ENCODE results near the gene NBR1.
"Not testable (repeated sequence)": the region's sequence is repeated elsewhere in the genome, so short reads cannot be mapped to it uniquely, and the experiment has no call there.

The NBR1 gene, protein sequence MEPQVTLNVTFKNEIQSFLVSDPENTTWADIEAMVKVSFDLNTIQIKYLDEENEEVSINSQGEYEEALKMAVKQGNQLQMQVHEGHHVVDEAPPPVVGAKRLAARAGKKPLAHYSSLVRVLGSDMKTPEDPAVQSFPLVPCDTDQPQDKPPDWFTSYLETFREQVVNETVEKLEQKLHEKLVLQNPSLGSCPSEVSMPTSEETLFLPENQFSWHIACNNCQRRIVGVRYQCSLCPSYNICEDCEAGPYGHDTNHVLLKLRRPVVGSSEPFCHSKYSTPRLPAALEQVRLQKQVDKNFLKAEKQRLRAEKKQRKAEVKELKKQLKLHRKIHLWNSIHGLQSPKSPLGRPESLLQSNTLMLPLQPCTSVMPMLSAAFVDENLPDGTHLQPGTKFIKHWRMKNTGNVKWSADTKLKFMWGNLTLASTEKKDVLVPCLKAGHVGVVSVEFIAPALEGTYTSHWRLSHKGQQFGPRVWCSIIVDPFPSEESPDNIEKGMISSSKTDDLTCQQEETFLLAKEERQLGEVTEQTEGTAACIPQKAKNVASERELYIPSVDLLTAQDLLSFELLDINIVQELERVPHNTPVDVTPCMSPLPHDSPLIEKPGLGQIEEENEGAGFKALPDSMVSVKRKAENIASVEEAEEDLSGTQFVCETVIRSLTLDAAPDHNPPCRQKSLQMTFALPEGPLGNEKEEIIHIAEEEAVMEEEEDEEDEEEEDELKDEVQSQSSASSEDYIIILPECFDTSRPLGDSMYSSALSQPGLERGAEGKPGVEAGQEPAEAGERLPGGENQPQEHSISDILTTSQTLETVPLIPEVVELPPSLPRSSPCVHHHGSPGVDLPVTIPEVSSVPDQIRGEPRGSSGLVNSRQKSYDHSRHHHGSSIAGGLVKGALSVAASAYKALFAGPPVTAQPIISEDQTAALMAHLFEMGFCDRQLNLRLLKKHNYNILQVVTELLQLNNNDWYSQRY

DNA sequence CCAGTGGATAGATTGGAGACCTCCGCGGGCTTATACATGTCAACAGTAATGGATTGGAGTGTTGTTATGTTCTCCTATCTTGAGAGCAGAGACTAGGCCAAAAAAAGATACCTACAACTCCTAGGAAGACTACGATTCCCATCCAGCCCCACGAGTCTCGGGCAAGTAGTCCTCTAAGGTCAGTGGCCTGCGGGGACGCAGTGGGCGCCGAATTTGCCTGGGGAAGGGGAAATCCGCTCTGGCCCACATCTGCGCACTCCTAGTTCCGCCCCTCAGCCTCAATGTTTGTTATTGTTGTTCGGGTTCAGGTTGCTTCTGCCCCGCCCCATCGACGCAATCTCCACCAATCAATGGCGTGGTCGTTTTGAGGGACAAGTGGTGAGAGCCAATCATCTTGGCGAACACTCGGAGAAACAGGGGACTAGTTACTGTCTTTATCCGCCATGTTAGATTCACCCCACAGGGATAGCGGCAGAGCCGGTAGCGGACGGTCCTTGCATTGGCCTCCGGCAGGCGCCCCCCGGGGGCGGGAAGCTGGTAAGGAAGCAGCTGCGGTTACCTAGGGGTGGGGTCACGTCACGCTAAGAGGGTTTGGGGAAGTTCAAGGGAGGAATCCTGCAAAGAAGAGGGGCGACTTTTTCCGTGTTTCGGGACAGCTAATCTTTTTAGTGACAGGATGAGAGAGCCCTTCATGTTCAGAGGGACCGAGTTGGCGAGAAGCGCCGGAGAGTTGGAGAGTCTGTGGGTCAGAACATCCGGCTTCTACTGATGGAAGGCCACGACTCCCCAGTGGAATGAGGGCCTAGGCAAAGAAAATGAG, at the start of gene NBR1:
Gene NBR1 (plus strand): TSS at position 449 of the 820 bp plus-strand sequence. CDS start 4,586 bp downstream, outside the sequence.
- DNase-seq (ENCODE audit: extremely low read depth in 1 of 2, low read depth in 1 of 2), result peak; percentile 89 to 93

DNA sequence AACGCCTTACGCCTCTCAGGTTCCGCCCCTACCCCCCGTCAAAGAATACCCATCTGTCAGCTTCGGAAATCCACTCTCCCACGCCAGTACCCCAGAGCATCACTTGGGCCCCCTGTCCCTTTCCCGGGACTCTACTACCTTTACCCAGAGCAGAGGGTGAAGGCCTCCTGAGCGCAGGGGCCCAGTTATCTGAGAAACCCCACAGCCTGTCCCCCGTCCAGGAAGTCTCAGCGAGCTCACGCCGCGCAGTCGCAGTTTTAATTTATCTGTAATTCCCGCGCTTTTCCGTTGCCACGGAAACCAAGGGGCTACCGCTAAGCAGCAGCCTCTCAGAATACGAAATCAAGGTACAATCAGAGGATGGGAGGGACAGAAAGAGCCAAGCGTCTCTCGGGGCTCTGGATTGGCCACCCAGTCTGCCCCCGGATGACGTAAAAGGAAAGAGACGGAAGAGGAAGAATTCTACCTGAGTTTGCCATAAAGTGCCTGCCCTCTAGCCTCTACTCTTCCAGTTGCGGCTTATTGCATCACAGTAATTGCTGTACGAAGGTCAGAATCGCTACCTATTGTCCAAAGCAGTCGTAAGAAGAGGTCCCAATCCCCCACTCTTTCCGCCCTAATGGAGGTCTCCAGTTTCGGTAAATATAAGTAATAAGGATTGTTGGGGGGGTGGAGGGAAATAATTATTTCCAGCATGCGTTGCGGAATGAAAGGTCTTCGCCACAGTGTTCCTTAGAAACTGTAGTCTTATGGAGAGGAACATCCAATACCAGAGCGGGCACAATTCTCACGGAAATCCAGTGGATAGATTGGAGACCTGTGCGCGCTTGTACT, 45.7 kb upstream of the NBR1 start, which contains the start of gene BRCA1:
Gene BRCA1 (minus strand): TSS at position 232 of the 834 bp plus-strand sequence. CDS start 1,268 bp downstream, outside the sequence.
- DNase-seq (ENCODE audit: extremely low read depth in 1 of 2, low read depth in 1 of 2), result peak; percentile 81 to 92

DNA sequence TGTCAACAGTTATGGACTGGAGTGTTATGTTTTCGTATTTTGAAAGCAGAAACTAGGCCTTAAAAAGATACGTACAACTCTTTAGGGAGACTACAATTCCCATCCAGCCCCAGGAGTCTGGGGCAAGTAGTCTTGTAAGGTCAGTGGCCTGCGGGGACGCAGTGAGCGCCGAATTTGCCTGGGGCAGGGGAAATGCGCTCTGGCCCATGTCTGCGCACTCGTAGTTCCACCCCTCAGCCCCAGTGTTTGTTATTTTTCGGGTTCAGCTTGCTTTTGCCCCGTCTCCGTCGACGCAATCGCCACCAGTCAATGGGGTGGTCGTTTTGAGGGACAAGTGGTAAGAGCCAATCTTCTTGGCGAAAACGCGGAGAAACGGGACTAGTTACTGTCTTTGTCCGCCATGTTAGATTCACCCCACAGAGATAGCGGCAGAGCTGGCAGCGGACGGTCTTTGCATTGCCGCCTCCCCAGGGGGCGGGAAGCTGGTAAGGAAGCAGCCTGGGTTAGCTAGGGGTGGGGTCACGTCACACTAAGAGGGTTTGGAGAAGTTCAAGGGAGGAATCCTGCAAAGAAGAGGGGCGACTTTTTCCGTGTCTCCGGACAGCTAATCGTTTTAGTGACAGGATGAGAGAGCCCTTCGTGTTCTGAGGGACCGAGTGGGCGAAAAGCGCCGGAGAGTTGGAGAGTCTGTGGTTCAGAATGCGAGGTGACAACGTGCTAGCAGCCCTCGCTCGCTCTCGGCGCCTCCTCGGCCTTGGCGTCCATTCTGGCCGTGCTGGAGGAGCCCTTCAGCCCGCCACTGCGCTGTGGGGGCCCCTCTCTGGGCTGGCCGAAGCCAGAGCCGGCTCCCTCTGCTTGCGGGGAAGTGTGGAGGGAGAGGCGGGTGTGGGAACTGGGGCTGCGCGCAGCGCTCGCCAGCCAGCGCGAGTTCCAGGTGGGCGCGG, 44.8 kb upstream of the NBR1 start:
- DNase-seq (ENCODE audit: extremely low read depth in 1 of 2, low read depth in 1 of 2), result no peak

DNA sequence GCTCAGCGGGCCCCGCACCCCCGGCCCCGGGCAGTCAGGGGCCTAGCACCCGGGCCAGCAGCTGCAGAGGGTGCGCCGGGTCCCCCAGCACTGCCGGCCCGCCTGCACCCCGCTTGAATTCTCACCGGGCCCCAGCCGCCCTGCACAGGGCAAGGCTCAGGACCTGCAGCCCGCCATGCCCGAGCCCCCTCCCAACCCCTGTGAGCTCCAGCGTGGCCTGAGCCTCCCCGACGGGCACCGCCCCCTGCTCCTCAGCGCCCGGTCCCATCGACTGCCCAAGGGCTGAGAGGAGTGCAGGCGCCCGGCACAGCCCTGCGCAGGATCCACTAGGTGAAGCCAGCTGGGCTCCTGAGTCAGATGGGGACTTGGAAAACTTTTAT, 44.1 kb upstream of the NBR1 start:
- DNase-seq (ENCODE audit: extremely low read depth in 1 of 2, low read depth in 1 of 2), result no peak

DNA sequence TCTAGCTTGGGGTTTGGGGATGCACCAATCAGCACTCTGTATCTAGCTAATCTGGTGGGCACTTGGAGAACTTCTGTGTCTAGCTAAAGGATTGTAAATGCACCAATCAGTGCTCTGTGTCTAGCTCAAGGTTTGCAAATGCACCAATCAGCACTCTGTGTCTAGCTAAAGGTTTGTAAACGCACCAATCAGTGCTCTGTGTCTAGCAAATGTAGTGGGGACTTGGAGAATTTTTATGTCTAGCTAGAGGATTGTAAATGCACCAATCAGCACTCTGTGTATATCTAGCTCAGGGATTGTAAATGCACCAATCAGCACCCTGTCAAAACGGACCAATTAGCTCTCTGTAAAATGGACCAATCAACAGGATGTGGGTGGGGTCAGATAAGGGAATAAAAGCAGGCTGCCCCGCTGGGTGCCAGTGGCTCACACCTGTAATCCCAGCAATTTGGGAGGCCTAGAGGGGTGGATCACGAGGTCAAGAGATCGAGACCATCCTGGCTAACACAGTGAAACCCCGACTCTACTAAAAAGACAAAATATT, 43.6 kb upstream of the NBR1 start:
- not testable (repeated sequence) for DNase-seq (ENCODE audit: extremely low read depth in 1 of 2, low read depth in 1 of 2)

DNA sequence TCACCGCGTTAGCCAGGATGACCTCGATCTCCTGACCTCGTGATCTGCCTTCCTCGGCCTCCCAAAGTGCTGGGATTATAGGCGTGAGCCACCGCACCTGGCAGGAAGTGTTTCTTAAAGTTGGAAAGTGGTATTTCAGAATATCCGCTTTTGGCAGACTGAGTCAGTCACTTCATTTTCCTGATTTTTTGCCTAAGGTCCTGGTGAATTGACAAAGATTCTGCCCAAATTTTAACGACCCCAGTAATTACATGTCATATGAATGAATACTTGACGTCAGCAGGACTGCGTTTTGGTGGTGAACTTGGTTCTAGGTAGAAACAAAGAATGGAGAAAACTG, 41.4 kb upstream of the NBR1 start:
- no peak for DNase-seq (ENCODE audit: extremely low read depth in 1 of 2, low read depth in 1 of 2)

DNA sequence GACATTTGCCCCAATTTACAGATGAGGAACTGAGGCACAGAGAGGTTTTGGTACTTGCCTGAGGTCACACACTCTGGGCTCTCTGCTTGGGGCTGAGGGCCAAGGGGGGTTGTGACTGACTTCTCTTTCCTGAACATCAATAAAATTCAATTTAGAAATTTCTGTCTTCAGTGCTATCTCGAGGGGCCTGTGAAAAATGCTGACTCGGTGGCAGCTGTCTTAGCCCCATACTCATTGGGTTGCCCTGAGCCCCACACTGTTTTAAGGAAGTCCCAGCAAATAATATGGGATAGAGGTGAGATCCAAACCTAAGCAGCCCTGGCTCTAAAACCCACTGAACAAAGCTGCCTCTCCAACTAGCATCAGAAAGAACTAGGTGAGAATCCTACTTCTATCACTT, 38.9 kb upstream of the NBR1 start:
- no peak for DNase-seq (ENCODE audit: extremely low read depth in 1 of 2, low read depth in 1 of 2)

DNA sequence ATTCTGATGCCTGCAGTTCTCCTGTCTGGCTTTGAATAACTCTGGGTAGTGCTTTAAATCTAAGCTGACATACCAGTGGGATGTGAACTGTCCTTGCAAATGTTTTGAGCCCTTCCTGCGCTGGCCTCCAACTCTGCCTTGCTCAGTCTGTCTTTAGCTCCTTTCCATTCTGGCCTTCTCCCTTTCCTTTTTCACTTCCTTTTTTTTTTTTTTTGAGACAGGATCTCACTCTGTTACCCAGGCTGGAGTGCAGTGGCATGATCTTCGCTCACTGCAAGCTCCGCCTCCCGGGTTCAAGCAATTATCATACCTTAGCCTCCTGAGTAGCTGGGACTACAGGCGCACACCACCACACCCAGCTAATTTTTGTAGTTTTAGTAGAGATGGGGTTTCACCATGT, 37.6 kb upstream of the NBR1 start:
- DNase-seq (ENCODE audit: extremely low read depth in 1 of 2, low read depth in 1 of 2), result not testable (repeated sequence)

DNA sequence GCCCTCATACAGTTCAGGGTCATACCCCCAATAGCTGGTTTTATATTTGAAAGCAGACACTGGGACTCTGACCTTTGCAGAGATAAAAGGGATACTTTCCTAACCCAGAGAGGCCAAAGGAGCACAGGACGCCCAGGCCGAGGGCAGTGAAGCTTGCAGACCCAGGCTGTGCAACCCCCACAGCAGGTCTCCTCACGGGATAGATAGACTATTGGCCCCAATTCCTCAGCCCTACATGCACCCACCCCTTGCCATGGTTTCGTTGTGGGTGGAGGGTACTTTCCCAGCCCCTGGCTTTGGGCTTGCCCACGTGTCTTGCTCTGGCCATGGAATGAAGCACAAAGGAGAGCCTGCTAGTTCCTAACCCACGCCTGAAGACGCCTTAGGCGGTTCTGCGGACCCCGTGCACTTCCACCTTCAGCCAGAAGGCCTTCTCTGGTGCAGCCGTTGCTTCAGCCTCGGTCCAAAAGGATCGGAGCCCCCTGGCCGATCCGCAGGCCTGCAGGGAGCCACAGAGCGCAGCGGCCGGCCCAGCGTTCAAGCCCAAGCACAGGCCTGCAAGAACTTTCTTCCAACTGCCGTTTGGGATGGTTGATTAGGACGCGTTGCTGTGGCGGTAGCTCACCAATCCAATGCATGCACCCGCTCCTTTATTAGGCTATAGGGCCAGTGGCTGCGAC, 36.1 kb upstream of the NBR1 start:
- DNase-seq (ENCODE audit: extremely low read depth in 1 of 2, low read depth in 1 of 2), result no peak

DNA sequence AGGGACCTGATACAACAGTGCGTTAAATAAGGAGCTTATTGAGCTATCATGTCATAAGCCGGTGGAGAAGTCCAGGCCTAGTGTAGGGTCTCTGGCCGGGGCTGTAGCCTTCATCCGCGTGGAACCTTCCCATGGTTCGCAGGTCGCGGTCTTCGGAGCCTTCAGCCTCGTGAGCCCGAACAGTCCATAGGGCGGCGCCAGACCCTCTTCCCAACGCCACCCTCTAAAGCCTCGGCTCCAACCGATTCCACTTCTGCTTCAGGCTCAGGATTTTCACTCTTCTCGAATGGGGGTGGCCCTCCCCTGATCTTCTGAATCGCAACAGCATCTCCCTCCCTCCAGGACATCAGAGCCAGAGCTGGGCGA, 35.6 kb upstream of the NBR1 start:
- DNase-seq (ENCODE audit: extremely low read depth in 1 of 2, low read depth in 1 of 2), result no peak

DNA sequence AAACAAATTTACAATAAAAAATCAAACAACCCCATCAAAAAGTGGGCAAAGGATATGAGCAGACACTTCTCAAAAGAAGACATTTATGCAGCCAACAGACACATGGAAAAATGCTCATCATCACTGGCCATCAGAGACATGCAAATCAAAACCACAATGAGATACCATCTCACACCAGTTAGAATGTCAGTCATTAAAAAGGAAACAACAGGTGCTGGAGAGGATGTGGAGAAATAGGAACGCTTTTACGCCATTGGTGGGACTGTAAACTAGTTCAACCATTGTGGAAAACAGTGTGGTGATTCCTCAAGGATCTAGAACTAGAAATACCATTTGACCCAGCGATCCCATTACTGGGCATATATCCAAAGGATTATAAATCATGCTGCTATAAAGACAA, 34.4 kb upstream of the NBR1 start:
- not testable (repeated sequence) for DNase-seq (ENCODE audit: extremely low read depth in 1 of 2, low read depth in 1 of 2)

DNA sequence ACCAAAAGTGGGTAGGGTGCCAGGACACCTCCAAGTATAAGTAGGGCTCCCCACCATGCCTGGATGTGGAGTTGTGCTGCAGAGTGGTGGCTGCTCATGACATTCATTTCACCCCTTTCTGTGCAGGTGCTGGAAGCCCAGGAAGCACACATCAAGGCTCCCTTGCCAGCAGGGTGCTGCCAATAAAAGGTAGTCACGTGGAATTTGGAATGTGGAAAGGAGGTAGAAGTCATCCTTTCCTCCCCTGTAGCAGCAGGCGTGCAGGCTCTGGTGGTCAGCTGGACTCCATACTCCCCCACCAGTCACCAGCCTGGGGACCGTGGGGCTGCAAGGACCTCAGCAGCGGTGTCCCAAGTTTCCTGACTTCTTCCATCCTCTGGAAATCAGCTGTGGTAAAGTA, 32.5 kb upstream of the NBR1 start:
- DNase-seq (ENCODE audit: extremely low read depth in 1 of 2, low read depth in 1 of 2), result not testable (repeated sequence)

DNA sequence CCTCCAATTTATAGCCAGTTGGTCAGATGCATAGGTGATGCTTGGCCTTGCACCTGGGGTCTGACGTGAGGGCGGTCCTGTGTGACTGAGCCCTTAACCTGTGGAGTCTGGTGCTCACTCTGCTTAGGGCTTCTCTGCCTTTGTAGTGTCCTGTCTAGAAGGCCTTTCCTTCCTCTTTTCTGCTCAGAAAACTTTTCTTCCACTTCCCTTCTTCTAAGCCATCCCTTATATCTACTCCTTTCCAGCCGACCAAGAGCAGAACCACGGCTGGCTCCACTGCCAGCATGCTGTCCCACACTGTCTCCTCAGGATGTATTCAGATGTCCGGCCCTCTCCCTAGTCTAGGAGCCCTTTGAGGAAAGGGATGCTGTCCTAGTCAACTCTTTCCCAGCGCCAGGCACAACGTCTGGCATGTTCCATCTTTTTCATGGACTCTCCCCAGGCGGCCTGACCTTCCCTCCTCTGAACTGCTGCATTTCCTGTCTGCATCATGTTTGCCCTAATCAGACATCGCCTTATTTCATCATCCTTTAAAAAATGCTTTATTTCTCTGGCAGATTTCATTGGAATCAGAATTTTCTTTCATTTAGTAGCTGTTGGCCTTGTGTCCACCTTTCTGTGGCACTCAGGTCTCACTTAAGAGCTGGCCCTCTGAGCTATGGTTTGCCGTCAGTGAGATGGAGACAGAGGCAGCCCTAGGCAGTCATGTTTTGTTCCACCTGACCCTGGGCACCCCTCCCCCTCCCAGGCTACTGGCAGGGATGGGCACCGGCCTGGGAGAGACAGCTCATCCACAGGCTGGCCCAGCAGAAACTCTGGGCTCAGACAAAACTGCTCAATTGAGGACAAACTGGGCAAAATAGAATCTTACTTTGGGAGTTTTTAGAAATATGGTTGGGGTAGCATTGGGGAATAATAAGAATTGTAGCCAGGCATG, 30.4 kb upstream of the NBR1 start:
- DNase-seq (ENCODE audit: extremely low read depth in 1 of 2, low read depth in 1 of 2), result no peak

DNA sequence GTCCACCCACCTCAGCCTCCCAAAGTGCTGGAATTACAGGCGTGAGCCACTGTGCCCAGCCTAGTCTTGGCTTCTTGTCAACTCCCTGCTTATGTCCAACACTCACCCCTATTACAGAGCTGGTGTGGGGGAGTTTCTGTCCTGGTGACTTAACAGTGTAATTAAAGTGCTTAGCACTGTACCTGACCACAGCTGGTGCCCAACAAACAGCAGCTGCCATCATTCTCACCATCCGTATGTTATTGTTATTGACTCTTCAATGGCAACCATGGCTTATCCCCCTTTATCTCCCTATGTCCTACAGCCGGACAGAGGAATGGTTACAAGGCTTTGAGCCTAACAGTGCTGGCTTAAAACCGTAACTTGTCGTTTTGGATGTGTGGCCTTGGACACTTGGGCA, 28.9 kb upstream of the NBR1 start:
- DNase-seq (ENCODE audit: extremely low read depth in 1 of 2, low read depth in 1 of 2), result no peak

DNA sequence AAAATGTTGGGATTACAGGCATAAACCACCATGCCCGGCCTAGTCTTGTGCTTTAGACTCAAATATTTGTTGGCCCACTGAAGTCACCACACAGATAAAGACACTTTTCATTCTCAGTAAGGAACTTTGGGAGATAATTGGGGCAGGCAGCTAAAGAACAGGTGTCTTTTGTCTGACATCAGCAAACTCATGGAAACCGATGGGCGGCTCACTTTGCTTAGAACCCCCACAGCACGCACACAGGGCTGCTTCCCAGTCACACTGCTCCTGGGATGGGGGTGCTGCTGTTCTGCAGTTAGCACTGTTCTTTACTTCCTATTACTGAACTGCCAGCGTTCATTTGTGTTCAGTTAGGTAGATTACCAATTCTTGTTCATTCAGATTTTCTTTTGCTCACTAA, 27.8 kb upstream of the NBR1 start:
- DNase-seq (ENCODE audit: extremely low read depth in 1 of 2, low read depth in 1 of 2), result no peak

DNA sequence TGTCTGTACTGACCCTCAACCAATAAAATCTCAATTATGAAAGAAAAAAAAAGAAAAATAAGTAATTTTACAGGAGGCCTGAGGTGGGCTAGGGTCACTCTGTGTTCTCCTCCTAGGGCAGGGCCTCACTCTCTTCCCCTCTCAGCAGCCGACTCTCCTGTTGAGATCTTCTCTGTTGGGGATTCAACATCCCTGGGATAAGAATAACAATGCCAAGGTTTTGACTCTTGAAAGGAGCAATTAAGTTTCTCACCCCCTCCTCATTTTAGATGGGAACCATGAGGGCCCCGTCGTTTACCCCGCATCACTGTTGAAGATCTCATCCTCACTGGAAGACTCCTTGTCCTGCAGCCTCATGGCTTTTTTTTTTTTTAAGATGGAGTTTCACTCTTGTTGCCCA, 24.4 kb upstream of the NBR1 start:
- DNase-seq (ENCODE audit: extremely low read depth in 1 of 2, low read depth in 1 of 2), result no peak

DNA sequence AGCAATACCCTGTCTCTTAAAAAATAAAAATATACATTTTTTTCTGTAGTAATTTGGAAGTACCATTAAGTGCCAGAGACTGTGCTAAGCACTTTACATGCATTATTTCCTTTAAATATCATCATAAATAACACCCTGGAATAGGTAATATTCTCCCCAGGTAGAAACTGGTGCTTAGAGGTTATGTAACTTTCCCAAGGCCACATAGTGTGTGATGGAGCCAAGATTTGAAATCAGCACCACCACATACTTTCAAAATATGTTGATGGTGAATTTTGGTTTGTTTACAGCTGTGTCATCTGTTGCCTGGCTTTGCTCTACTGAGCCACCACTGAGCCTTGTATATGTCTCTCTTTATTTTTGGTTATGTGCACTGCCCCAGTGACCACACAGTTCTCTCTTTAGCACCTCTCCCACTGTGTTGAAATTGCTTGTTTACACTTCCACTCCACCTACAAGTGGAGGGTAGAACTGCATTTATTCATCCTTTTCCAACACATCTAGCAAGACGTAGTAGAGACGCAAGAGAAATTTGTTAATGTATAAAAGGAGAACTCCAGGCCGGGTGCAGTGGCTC, 19.0 kb upstream of the NBR1 start:
- DNase-seq (ENCODE audit: extremely low read depth in 1 of 2, low read depth in 1 of 2), result no peak
